ENCODE measurements around the gene VWA5A.

Gene VWA5A

GRCh38 chr11:124094731-124095130 lies 20.5 kb upstream of the VWA5A start:
- no peaks in the 10 kb centered on the region for H3K4me1 ChIP-seq (ENCODE audit: control insufficient read depth, insufficient read depth, low read length, poor library complexity, severe bottlenecking)
- H3K9me3 ChIP-seq (ENCODE audit: control insufficient read depth, low read length): no peaks in the 10 kb centered on the region
- no peaks in the 10 kb centered on the region for H3K36me3 ChIP-seq (ENCODE audit: control insufficient read depth, insufficient read depth, low read length)
- H3K4me3 ChIP-seq (ENCODE audit: extremely low read depth, insufficient read depth, low read length, poor library complexity, severe bottlenecking): no peak overlapping the region
- H3K27ac ChIP-seq (ENCODE audit: low read depth, low read length, severe bottlenecking): no peak overlapping the region
- 50 to 63% methylated on average over 2 to 3 of the region's 5 CpGs for WGBS, 2 experiments (ENCODE audit: insufficient coverage in 2 of 2)

- H3K36me3 ChIP-seq (ENCODE audit: control insufficient read depth, insufficient read depth, low read length): no peaks in the 10 kb centered on the region
- H3K4me1 ChIP-seq (ENCODE audit: control insufficient read depth, insufficient read depth, low read length, poor library complexity, severe bottlenecking): no peaks in the 10 kb centered on the region
- WGBS, 2 experiments (ENCODE audit: insufficient coverage in 2 of 2): 89 to 96% methylated on average over 3 of the region's 5 CpGs
These were observed 18.9 kb upstream of the VWA5A start for GRCh38 chr11:124096364-124096763.

GRCh38 chr11:124098141-124098540 lies 17.1 kb upstream of the VWA5A start:
- H3K9me3 ChIP-seq (ENCODE audit: control insufficient read depth, low read length): no peaks in the 10 kb centered on the region
- H3K4me1 ChIP-seq (ENCODE audit: control insufficient read depth, insufficient read depth, low read length, poor library complexity, severe bottlenecking): no peaks in the 10 kb centered on the region
- WGBS, 2 experiments (ENCODE audit: insufficient coverage in 2 of 2): 86% methylated on average over 1 of the region's 2 CpGs; no CpG with 5 or more reads in 1 of the 2 experiments
- no peak overlapping the region for H3K4me3 ChIP-seq (ENCODE audit: extremely low read depth, insufficient read depth, low read length, poor library complexity, severe bottlenecking)
- no peak overlapping the region for H3K27ac ChIP-seq (ENCODE audit: low read depth, low read length, severe bottlenecking)
- H3K36me3 ChIP-seq (ENCODE audit: control insufficient read depth, insufficient read depth, low read length): no peaks in the 10 kb centered on the region

More at GRCh38 chr11:124096364-124096763, 18.9 kb upstream of the VWA5A start:
- Histone ChIP-seq H3K4me3 (ENCODE audit: extremely low read depth, insufficient read depth, low read length, poor library complexity, severe bottlenecking) (no peak overlapping the region), H3K27ac (ENCODE audit: low read depth, low read length, severe bottlenecking) (no peak overlapping the region), H3K9me3 (ENCODE audit: control insufficient read depth, low read length) (no peaks in the 10 kb centered on the region)

- Histone ChIP-seq H3K36me3 (ENCODE audit: control insufficient read depth, insufficient read depth, low read length) (no peaks in the 10 kb centered on the region), H3K4me3 (ENCODE audit: extremely low read depth, insufficient read depth, low read length, poor library complexity, severe bottlenecking) (no peak overlapping the region), H3K9me3 (ENCODE audit: control insufficient read depth, low read length) (no peaks in the 10 kb centered on the region), H3K4me1 (ENCODE audit: control insufficient read depth, insufficient read depth, low read length, poor library complexity, severe bottlenecking) (no peaks in the 10 kb centered on the region), H3K27ac (ENCODE audit: low read depth, low read length, severe bottlenecking) (no peak overlapping the region)
- WGBS, 2 experiments (ENCODE audit: insufficient coverage in 2 of 2): no CpG with 5 or more reads among the region's 1 CpG
These were observed 13.5 kb upstream of the VWA5A start for GRCh38 chr11:124101737-124102136.

- no peaks in the 10 kb centered on the region for H3K9me3 ChIP-seq (ENCODE audit: control insufficient read depth, low read length)
- no peak overlapping the region for H3K27ac ChIP-seq (ENCODE audit: low read depth, low read length, severe bottlenecking)
- H3K4me1 ChIP-seq (ENCODE audit: control insufficient read depth, insufficient read depth, low read length, poor library complexity, severe bottlenecking): no peaks in the 10 kb centered on the region
- no peaks in the 10 kb centered on the region for H3K36me3 ChIP-seq (ENCODE audit: control insufficient read depth, insufficient read depth, low read length)
- H3K4me3 ChIP-seq (ENCODE audit: extremely low read depth, insufficient read depth, low read length, poor library complexity, severe bottlenecking): no peak overlapping the region
- WGBS, 2 experiments (ENCODE audit: insufficient coverage in 2 of 2): 29% methylated on average over 1 of the region's 1 CpG; no CpG with 5 or more reads in 1 of the 2 experiments
These were observed 7.1 kb upstream of the VWA5A start for GRCh38 chr11:124108156-124108555.

- no peaks in the 10 kb centered on the region for H3K9me3 ChIP-seq (ENCODE audit: control insufficient read depth, low read length)
- no peak overlapping the region for H3K4me3 ChIP-seq (ENCODE audit: extremely low read depth, insufficient read depth, low read length, poor library complexity, severe bottlenecking)
- H3K36me3 ChIP-seq (ENCODE audit: control insufficient read depth, insufficient read depth, low read length): no peaks in the 10 kb centered on the region
- H3K4me1 ChIP-seq (ENCODE audit: control insufficient read depth, insufficient read depth, low read length, poor library complexity, severe bottlenecking): no peaks in the 10 kb centered on the region
- H3K27ac ChIP-seq (ENCODE audit: low read depth, low read length, severe bottlenecking): no peak overlapping the region
- WGBS, 2 experiments (ENCODE audit: insufficient coverage in 2 of 2): no CpG with 5 or more reads among the region's 1 CpG
These were observed 5.9 kb upstream of the VWA5A start for GRCh38 chr11:124109377-124109776.

- Histone ChIP-seq H3K9me3 (ENCODE audit: control insufficient read depth, low read length) (no peaks in the 10 kb centered on the region), H3K4me3 (ENCODE audit: extremely low read depth, insufficient read depth, low read length, poor library complexity, severe bottlenecking) (no peak overlapping the region), H3K36me3 (ENCODE audit: control insufficient read depth, insufficient read depth, low read length) (no peaks in the 10 kb centered on the region), H3K4me1 (ENCODE audit: control insufficient read depth, insufficient read depth, low read length, poor library complexity, severe bottlenecking) (peaks cover 5% of the 10 kb centered on the region), H3K27ac (ENCODE audit: low read depth, low read length, severe bottlenecking) (no peak overlapping the region)
These were observed 5.0 kb upstream of the VWA5A start for GRCh38 chr11:124110201-124110600.

- Histone ChIP-seq H3K27ac (ENCODE audit: low read depth, low read length, severe bottlenecking) (no peak overlapping the region), H3K4me1 (ENCODE audit: control insufficient read depth, insufficient read depth, low read length, poor library complexity, severe bottlenecking) (peaks cover 10% of the 10 kb centered on the region), H3K4me3 (ENCODE audit: extremely low read depth, insufficient read depth, low read length, poor library complexity, severe bottlenecking) (no peak overlapping the region), H3K9me3 (ENCODE audit: control insufficient read depth, low read length) (no peaks in the 10 kb centered on the region), H3K36me3 (ENCODE audit: control insufficient read depth, insufficient read depth, low read length) (peaks cover 18% of the 10 kb centered on the region)
- WGBS, 2 experiments (ENCODE audit: insufficient coverage in 2 of 2): 80 to 82% methylated on average over 1 of the region's 4 CpGs
These were observed 1.4 kb upstream of the VWA5A start for GRCh38 chr11:124113890-124114289.

GRCh38 chr11:124115782-124116616 lies 749 bp downstream of the VWA5A start:
- Histone ChIP-seq H3K9me3 (ENCODE audit: control insufficient read depth, low read length) (no peaks in the 10 kb centered on the region), H3K4me3 (ENCODE audit: extremely low read depth, insufficient read depth, low read length, poor library complexity, severe bottlenecking) (peak overlapping the region; percentile 56), H3K27ac (ENCODE audit: low read depth, low read length, severe bottlenecking) (peak overlapping the region; percentile 86), H3K4me1 (ENCODE audit: control insufficient read depth, insufficient read depth, low read length, poor library complexity, severe bottlenecking) (peaks cover 10% of the 10 kb centered on the region), H3K36me3 (ENCODE audit: control insufficient read depth, insufficient read depth, low read length) (peaks cover 34% of the 10 kb centered on the region)
- 41 to 43% methylated on average over 8 to 10 of the region's 12 CpGs for WGBS, 2 experiments (ENCODE audit: insufficient coverage in 2 of 2)

GRCh38 chr11:124119103-124119502 lies 3.9 kb downstream of the VWA5A start:
- no CpG with 5 or more reads among the region's 2 CpGs for WGBS, 2 experiments (ENCODE audit: insufficient coverage in 2 of 2)
- no peak overlapping the region for H3K27ac ChIP-seq (ENCODE audit: low read depth, low read length, severe bottlenecking)
- peaks cover 61% of the 10 kb centered on the region for H3K36me3 ChIP-seq (ENCODE audit: control insufficient read depth, insufficient read depth, low read length)
- peaks cover 10% of the 10 kb centered on the region for H3K4me1 ChIP-seq (ENCODE audit: control insufficient read depth, insufficient read depth, low read length, poor library complexity, severe bottlenecking)
- H3K4me3 ChIP-seq (ENCODE audit: extremely low read depth, insufficient read depth, low read length, poor library complexity, severe bottlenecking): no peak overlapping the region
- no peaks in the 10 kb centered on the region for H3K9me3 ChIP-seq (ENCODE audit: control insufficient read depth, low read length)

GRCh38 chr11:124120891-124121290 lies 5.6 kb downstream of the VWA5A start:
- peaks cover 4% of the 10 kb centered on the region for H3K4me1 ChIP-seq (ENCODE audit: control insufficient read depth, insufficient read depth, low read length, poor library complexity, severe bottlenecking)
- WGBS, 2 experiments (ENCODE audit: insufficient coverage in 2 of 2): 100% methylated on average over 1 of the region's 4 CpGs; no CpG with 5 or more reads in 1 of the 2 experiments
- H3K4me3 ChIP-seq (ENCODE audit: extremely low read depth, insufficient read depth, low read length, poor library complexity, severe bottlenecking): no peak overlapping the region
- H3K27ac ChIP-seq (ENCODE audit: low read depth, low read length, severe bottlenecking): no peak overlapping the region
- no peaks in the 10 kb centered on the region for H3K9me3 ChIP-seq (ENCODE audit: control insufficient read depth, low read length)
- peaks cover 74% of the 10 kb centered on the region for H3K36me3 ChIP-seq (ENCODE audit: control insufficient read depth, insufficient read depth, low read length)
